Ishikawa (cell line): ENCODE data around the gene PRDM12.

ENCODE experiments used
- CEBPB ChIP-seq: IDR thresholded peaks from 2 replicates; pipeline ENCODE4 v1.6.1; 2012
- CREB1 ChIP-seq: IDR thresholded peaks from 2 replicates; pipeline ENCODE4 v1.6.1; 2012; ENCODE audit warnings: low read depth
- EGR1 ChIP-seq: IDR thresholded peaks from 2 replicates; pipeline ENCODE4 v1.6.1; 2012
- EP300 ChIP-seq: IDR thresholded peaks from 2 replicates; pipeline ENCODE4 v1.6.1; 2012; ENCODE audit warnings: borderline replicate concordance
- FOXM1 ChIP-seq: IDR thresholded peaks from 2 replicates; pipeline ENCODE4 v1.6.1; 2012; ENCODE audit warnings: low read depth, borderline replicate concordance
- MAX ChIP-seq: IDR thresholded peaks from 2 replicates; pipeline ENCODE4 v1.6.1; 2012
- NFIC ChIP-seq: IDR thresholded peaks from 2 replicates; pipeline ENCODE4 v1.6.1; 2012
- REST ChIP-seq: IDR thresholded peaks from 2 replicates; pipeline ENCODE4 v1.6.1; 2012; ENCODE audit warnings: low read depth, mild to moderate bottlenecking
- TAF1 ChIP-seq: IDR thresholded peaks from 2 replicates; pipeline ENCODE4 v1.6.1; 2012; ENCODE audit warnings: low read depth, mild to moderate bottlenecking
- TCF12 ChIP-seq: IDR thresholded peaks from 2 replicates; pipeline ENCODE4 v1.6.1; 2012; ENCODE audit warnings: low read depth
- TEAD4 ChIP-seq: IDR thresholded peaks from 2 replicates; pipeline ENCODE4 v1.6.1; 2012
- USF1 ChIP-seq: IDR thresholded peaks from 2 replicates; pipeline ENCODE4 v1.6.1; 2012
- YY1 ChIP-seq: IDR thresholded peaks from 2 replicates; pipeline ENCODE4 v1.6.1; 2012; ENCODE audit warnings: low read depth
- ZBTB7A ChIP-seq: IDR thresholded peaks from 2 replicates; pipeline ENCODE4 v1.6.1; 2012; ENCODE audit warnings: low read depth

PRDM12 gene

GRCh38 chr9:130731355-130731754 lies 67.0 kb downstream of the PRDM12 start:
- TF ChIP-seq TCF12 = no peak
- TF ChIP-seq EGR1 = no peak
- no peak for TF ChIP-seq CREB1
- TF ChIP-seq TEAD4 = no peak

DNA sequence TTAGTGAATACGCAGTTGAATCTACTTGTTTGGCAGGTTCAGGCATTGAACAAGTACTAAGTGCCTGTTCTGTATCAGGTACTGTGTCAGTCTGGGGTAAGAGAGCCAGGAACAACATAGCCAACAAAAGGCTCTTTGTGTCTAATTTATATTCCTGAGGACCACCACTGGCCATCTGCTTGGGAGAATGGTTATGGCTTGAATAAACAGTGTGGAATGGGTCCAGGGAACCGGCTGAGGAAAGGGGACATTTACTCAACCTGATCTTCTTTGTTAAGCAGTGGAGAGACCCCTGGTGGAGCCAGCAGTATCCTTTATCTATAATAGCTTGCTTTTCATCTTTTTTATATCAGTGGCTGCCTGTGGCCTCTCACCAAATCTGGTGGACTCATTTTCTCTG lies 67.7 kb downstream of the PRDM12 start:
- no peak for TF ChIP-seq EGR1
- no peak for TF ChIP-seq MAX
- TF ChIP-seq USF1 = no peak
- TF ChIP-seq ZBTB7A = no peak
- TF ChIP-seq REST = no peak
- no peak for TF ChIP-seq CEBPB
- no peak for TF ChIP-seq EP300
- TF ChIP-seq YY1 = no peak
- no peak for TF ChIP-seq TAF1
- TF ChIP-seq CREB1 = no peak
- no peak for TF ChIP-seq NFIC
- no peak for TF ChIP-seq FOXM1
